GM12878 (cell line): ENCODE measurements around the gene SLCO3A1.

Experiments
- CTCF ChIP-seq, 3 experiments: IDR thresholded peaks in 2 of 3; conservative IDR thresholded peaks in 1 of 3; 2 replicates each; pipeline ENCODE4 v1.5.1; 2011; ENCODE audit warnings: low read depth in 3 of 3, low read length in 3 of 3, mild to moderate bottlenecking in 3 of 3, control low read depth in 2 of 3, moderate library complexity in 2 of 3, inconsistent platforms in 1 of 3, mixed read lengths in 1 of 3; ENCODE audit not compliant: control insufficient read depth in 2 of 3, insufficient read depth in 1 of 3; ENCODE audit errors: extremely low read depth in 1 of 3
- ELK1 ChIP-seq: IDR thresholded peaks from 2 replicates; pipeline ENCODE4 v1.6.1; 2012; ENCODE audit warnings: low read depth, low read length, improper control_type of control experiment
- EP300 ChIP-seq, 2 experiments: fragments of 150-350 bp in 1 of 2; IDR thresholded peaks; 2 replicates each; pipeline ENCODE4 v1.6.1; 2011 to 2012; ENCODE audit warnings: low read depth in 2 of 2, low read length in 2 of 2, borderline replicate concordance in 1 of 2, improper control_type of control experiment in 1 of 2, inconsistent platforms in 1 of 2; ENCODE audit not compliant: control insufficient read depth in 1 of 2
- HDAC2 ChIP-seq: fragments of 200-600 bp; sonication (generic); IDR thresholded peaks from 2 replicates; pipeline ENCODE4 v1.6.1; 2017
- JUNB ChIP-seq: IDR thresholded peaks from 2 replicates; pipeline ENCODE4 v1.6.1; 2016; ENCODE audit warnings: antibody characterized with exemption, mild to moderate bottlenecking
- USF2 ChIP-seq: IDR thresholded peaks from 2 replicates; pipeline ENCODE4 v1.6.1; 2011; ENCODE audit warnings: low read depth, low read length, improper control_type of control experiment, borderline replicate concordance

GRCh38 chr15:91886878-91887277 is 33.4 kb downstream of the SLCO3A1 start:
- TF ChIP-seq CTCF (IDR thresholded peaks at IDR 0.05 in 2 of 3, conservative IDR thresholded peaks at IDR 0.05 in 1 of 3; ENCODE audit: control insufficient read depth in 2 of 3, extremely low read depth in 1 of 3, insufficient read depth in 1 of 3, low read depth in 3 of 3, low read length in 3 of 3) (no peak), USF2 (no peak), HDAC2 (no peak), EP300 (IDR thresholded peaks at IDR 0.05; ENCODE audit: borderline replicate concordance in 1 of 2, control insufficient read depth in 1 of 2, low read depth in 2 of 2, low read length in 2 of 2) (no peak), JUNB (no peak), ELK1 (no peak)
